HepG2 (cell line): ENCODE results near the gene FTL. TPM values are rescaled to one million over a fixed set of nuclear protein-coding genes. Genes with fewer than 3 reads are reported as not detected.
A peak's percentile ranks its signal among the peaks of the same experiment; 100 is the strongest.

Experiments used
- AHR ChIP-seq: IDR thresholded peaks from 2 replicates; pipeline ENCODE4 v1.6.1; 2018; ENCODE audit warnings: missing genetic modification reagents, missing compliant biosample characterization
- ATF7-NPFF ChIP-seq: sonication (generic); formaldehyde crosslinking; IDR thresholded peaks from 2 replicates; pipeline ENCODE4 v1.8.1; 2023; ENCODE audit warnings: mild to moderate bottlenecking, low read depth, missing genetic modification reagents, moderate library complexity
- CEBPG ChIP-seq: IDR thresholded peaks from 2 replicates; pipeline ENCODE4 v1.6.1; 2016
- FLYWCH1 ChIP-seq: sonication (generic); formaldehyde crosslinking; IDR thresholded peaks from 2 replicates; pipeline ENCODE4 v1.8.1; 2023; ENCODE audit warnings: mild to moderate bottlenecking, missing genetic modification reagents
- HIVEP1 ChIP-seq: sonication (generic); formaldehyde crosslinking; IDR thresholded peaks from 2 replicates; pipeline ENCODE4 v1.4.0; 2020; ENCODE audit warnings: mild to moderate bottlenecking, missing genetic modification reagents
- IKZF1 ChIP-seq: fragments of 450-650 bp; IDR thresholded peaks from 2 replicates; pipeline ENCODE4 v1.7.1; 2016
- NBN ChIP-seq: fragments of 450-650 bp; conservative IDR thresholded peaks from 2 replicates; pipeline ENCODE4 v1.6.1; 2017
- NR1H2 ChIP-seq: sonication (generic); formaldehyde crosslinking; IDR thresholded peaks from 2 replicates; pipeline ENCODE4 v1.8.1; 2022; ENCODE audit warnings: low read depth, missing genetic modification reagents, borderline replicate concordance
- NR2C2 ChIP-seq: sonication (generic); formaldehyde crosslinking; IDR thresholded peaks from 2 replicates; pipeline ENCODE4 v1.4.0; 2020; ENCODE audit warnings: missing genetic modification reagents, mild to moderate bottlenecking, moderate library complexity, borderline replicate concordance
- PAX8 ChIP-seq: sonication (generic); formaldehyde crosslinking; IDR thresholded peaks from 2 replicates; pipeline ENCODE4 v1.8.0; 2022; ENCODE audit warnings: mild to moderate bottlenecking, missing genetic modification reagents, borderline replicate concordance
- POLR2AphosphoS5 ChIP-seq: IDR thresholded peaks from 2 replicates; pipeline ENCODE4 v1.6.1; 2012; ENCODE audit warnings: low read depth, low read length
- RFXANK ChIP-seq: IDR thresholded peaks from 2 replicates; pipeline ENCODE4 v1.6.1; 2016
- SP1 ChIP-seq, 2 experiments: fragments of 450-650 bp in 1 of 2; sonication (generic) in 1 of 2; formaldehyde crosslinking in 1 of 2; IDR thresholded peaks; 2 replicates each; pipeline versions ENCODE4 v1.4.0 to v1.6.1; 2016 to 2020; ENCODE audit warnings: missing genetic modification reagents in 1 of 2
- SP2 ChIP-seq: sonication (generic); formaldehyde crosslinking; IDR thresholded peaks from 2 replicates; pipeline ENCODE4 v1.5.1; 2020; ENCODE audit warnings: mild to moderate bottlenecking, missing genetic modification reagents
- SSRP1 ChIP-seq: IDR thresholded peaks from 2 replicates; pipeline ENCODE4 v1.6.1; 2016; ENCODE audit warnings: control low read depth
- YEATS4 ChIP-seq: sonication (generic); formaldehyde crosslinking; IDR thresholded peaks from 2 replicates; pipeline ENCODE4 v1.4.0; 2020; ENCODE audit warnings: missing genetic modification reagents, borderline replicate concordance
- ZNF143 ChIP-seq: sonication (generic); formaldehyde crosslinking; IDR thresholded peaks from 2 replicates; pipeline ENCODE4 v1.4.0; 2020; ENCODE audit warnings: missing genetic modification reagents
- ZNF232 ChIP-seq: sonication (generic); formaldehyde crosslinking; IDR thresholded peaks from 2 replicates; pipeline ENCODE4 v1.4.0; 2020; ENCODE audit warnings: missing genetic modification reagents, borderline replicate concordance
- ZNF34 ChIP-seq: sonication (generic); formaldehyde crosslinking; IDR thresholded peaks from 2 replicates; pipeline ENCODE4 v1.4.0; 2020; ENCODE audit warnings: mild to moderate bottlenecking, missing genetic modification reagents, borderline replicate concordance
- ZNF557 ChIP-seq: sonication (generic); formaldehyde crosslinking; IDR thresholded peaks from 2 replicates; pipeline ENCODE4 v1.4.0; 2020; ENCODE audit warnings: missing genetic modification reagents
- ZNF563 ChIP-seq: sonication (generic); formaldehyde crosslinking; IDR thresholded peaks from 2 replicates; pipeline ENCODE4 v1.8.0; 2022; ENCODE audit warnings: mild to moderate bottlenecking, moderate library complexity, missing genetic modification reagents
- ZNF605 ChIP-seq: sonication (generic); formaldehyde crosslinking; IDR thresholded peaks from 2 replicates; pipeline ENCODE4 v1.8.0; 2022; ENCODE audit warnings: mild to moderate bottlenecking, missing genetic modification reagents
- ZNF674 ChIP-seq: sonication (generic); formaldehyde crosslinking; IDR thresholded peaks from 2 replicates; pipeline ENCODE4 v1.5.0; 2020; ENCODE audit warnings: low read depth, mild to moderate bottlenecking, missing genetic modification reagents
- ZNF709 ChIP-seq: sonication (generic); formaldehyde crosslinking; IDR thresholded peaks from 2 replicates; pipeline ENCODE4 v1.5.0; 2020; ENCODE audit warnings: mild to moderate bottlenecking, missing genetic modification reagents
- ZSCAN9 ChIP-seq: IDR thresholded peaks from 2 replicates; pipeline ENCODE4 v1.6.1; 2016; ENCODE audit warnings: borderline replicate concordance
- polyA plus RNA-seq, 8 experiments: library from polyadenylated mRNA; depleted of rRNA in 3 of 8; stranded (reverse) in 7 of 8; unstranded in 1 of 8; fragments of >200 nt; fragmentation: Illumina TruSeq in 4 of 8; extraction: Trizol in 4 of 8; gene quantifications; 2 replicates each; pipeline versions ENCODE4 v1.2.1 to v1.2.3, GENCODE V29; 2011 to 2016; ENCODE audit warnings: low read depth in 4 of 8, missing spikeins in 1 of 8, mixed read lengths in 1 of 8; ENCODE audit not compliant: insufficient read depth in 1 of 8
- total RNA-seq, 5 experiments: library from RNA; depleted of rRNA; stranded (reverse); fragments of >200 nt; fragmentation: Illumina TruSeq; extraction: Trizol; gene quantifications; 2 replicates each; pipeline ENCODE4 v1.2.3, GENCODE V29; 2016; ENCODE audit warnings: low read depth in 1 of 5
- TF ChIP-seq, protein P1 (sequence below): sonication (generic); formaldehyde crosslinking; IDR thresholded peaks from 2 replicates; pipeline ENCODE4 v1.4.0; 2020; ENCODE audit warnings: missing genetic modification reagents, borderline replicate concordance
- TF ChIP-seq, protein P2 (sequence below): sonication (generic); formaldehyde crosslinking; IDR thresholded peaks from 2 replicates; pipeline ENCODE4 v1.4.0; 2020; ENCODE audit warnings: missing genetic modification reagents
- TF ChIP-seq, protein P3 (sequence below): sonication (generic); formaldehyde crosslinking; IDR thresholded peaks from 2 replicates; pipeline ENCODE4 v1.4.0; 2020; ENCODE audit warnings: low read depth, mild to moderate bottlenecking, missing genetic modification reagents

FTL gene
- total and polyA plus RNA-seq, 2 of the 13 experiments (the other 11 are each of a cell fraction or from before 2014, with no cell fraction given), result 2,721 to 8,800 TPM

DNA sequence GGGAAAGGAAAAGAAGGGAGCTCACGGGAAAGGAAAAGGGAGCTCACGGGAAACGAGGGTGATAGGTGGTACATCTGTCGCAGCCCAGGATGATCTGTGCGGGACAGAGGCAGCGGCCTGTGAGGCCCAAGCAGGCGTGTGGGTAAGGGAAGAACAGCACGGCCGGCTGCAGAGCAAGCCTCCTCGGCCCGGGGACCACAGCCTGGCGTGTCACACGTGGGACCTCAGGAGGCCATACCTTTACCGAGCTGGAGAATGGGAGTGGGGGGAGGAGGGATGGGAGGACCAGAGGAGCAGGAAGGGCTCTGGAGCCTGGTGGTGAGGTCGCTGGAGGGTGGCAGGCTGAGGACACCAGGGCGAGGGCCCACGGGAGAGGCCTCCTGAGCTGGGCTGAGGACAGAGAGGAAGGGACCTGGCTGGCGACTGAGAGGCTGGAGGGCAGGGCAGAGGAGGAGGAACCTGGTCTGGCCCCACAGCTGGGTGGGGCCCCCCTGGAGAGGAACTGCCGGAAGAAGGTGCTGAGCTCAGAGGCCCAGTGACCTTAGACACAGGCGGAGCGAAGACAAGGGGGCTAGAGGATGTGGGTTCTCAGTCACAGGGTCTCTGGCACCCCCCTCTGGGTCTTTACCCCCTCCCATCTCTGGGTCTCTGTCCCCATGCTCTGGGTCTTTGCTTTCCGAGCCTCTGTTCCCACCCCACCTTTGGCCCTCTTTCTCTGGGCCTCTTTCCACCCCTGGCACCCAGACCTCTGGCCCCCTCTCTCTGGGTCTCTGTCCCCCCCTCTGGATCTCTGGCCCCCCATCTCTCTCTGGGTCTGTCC, 2.9 kb upstream of the FTL start (continued):
- TF ChIP-seq PAX8 (CRISPR knock-in tag) (no peak), ZNF605 (peak; percentile 91; the same call in 1 of the 2 replicates), SP2 (CRISPR knock-in tag) (peak; percentile 48; the same call in 1 of the 2 replicates), YEATS4 (CRISPR knock-in tag) (peak; percentile 75; the same call in 1 of the 2 replicates), ZNF709 (CRISPR knock-in tag) (peak; percentile 53; the same call in 1 of the 2 replicates), ATF7-NPFF (CRISPR knock-in tag) (peak; percentile 80), ZNF674 (CRISPR knock-in tag) (no peak), NBN (no peak), NR1H2 (CRISPR knock-in tag) (peak; percentile 48; the same call in 1 of the 2 replicates), SP1 (IDR thresholded peaks at IDR 0.05) (no peak), SP1 (CRISPR knock-in tag; IDR thresholded peaks at IDR 0.05) (peak; percentile 37; the same call in 1 of the 2 replicates), ZNF557 (CRISPR knock-in tag) (peak; percentile 88), FLYWCH1 (CRISPR knock-in tag) (0 out of 2 replicates have a peak, but pooled peaks have one; percentile 21), IKZF1 (no peak), POLR2AphosphoS5 (peak; percentile 88), ZNF143 (CRISPR knock-in tag) (peak; percentile 42; the same call in 1 of the 2 replicates), AHR (CRISPR knock-in tag) (peak; percentile 70), HIVEP1 (CRISPR knock-in tag) (0 out of 2 replicates have a peak, but pooled peaks have one; percentile 30), RFXANK (no peak), ZNF232 (CRISPR knock-in tag) (no peak), NR2C2 (CRISPR knock-in tag) (peak; percentile 38), ZNF34 (CRISPR knock-in tag) (peak; percentile 36; the same call in 1 of the 2 replicates), ZSCAN9 (CRISPR knock-in tag) (peak; percentile 75), CEBPG (CRISPR knock-in tag) (no peak; the same call in 1 of the 2 replicates), ZNF563 (peak; percentile 68; the same call in 1 of the 2 replicates), SSRP1 (CRISPR knock-in tag) (peak; percentile 96)
- TF ChIP-seq, protein P1, sequence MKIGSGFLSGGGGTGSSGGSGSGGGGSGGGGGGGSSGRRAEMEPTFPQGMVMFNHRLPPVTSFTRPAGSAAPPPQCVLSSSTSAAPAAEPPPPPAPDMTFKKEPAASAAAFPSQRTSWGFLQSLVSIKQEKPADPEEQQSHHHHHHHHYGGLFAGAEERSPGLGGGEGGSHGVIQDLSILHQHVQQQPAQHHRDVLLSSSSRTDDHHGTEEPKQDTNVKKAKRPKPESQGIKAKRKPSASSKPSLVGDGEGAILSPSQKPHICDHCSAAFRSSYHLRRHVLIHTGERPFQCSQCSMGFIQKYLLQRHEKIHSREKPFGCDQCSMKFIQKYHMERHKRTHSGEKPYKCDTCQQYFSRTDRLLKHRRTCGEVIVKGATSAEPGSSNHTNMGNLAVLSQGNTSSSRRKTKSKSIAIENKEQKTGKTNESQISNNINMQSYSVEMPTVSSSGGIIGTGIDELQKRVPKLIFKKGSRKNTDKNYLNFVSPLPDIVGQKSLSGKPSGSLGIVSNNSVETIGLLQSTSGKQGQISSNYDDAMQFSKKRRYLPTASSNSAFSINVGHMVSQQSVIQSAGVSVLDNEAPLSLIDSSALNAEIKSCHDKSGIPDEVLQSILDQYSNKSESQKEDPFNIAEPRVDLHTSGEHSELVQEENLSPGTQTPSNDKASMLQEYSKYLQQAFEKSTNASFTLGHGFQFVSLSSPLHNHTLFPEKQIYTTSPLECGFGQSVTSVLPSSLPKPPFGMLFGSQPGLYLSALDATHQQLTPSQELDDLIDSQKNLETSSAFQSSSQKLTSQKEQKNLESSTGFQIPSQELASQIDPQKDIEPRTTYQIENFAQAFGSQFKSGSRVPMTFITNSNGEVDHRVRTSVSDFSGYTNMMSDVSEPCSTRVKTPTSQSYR (CRISPR knock-in tag), result peak; percentile 30; the same call in 1 of the 2 replicates
- TF ChIP-seq, protein P2, sequence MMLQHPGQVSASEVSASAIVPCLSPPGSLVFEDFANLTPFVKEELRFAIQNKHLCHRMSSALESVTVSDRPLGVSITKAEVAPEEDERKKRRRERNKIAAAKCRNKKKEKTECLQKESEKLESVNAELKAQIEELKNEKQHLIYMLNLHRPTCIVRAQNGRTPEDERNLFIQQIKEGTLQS (CRISPR knock-in tag), result peak; percentile 33; the same call in 1 of the 2 replicates
- TF ChIP-seq, protein P3, sequence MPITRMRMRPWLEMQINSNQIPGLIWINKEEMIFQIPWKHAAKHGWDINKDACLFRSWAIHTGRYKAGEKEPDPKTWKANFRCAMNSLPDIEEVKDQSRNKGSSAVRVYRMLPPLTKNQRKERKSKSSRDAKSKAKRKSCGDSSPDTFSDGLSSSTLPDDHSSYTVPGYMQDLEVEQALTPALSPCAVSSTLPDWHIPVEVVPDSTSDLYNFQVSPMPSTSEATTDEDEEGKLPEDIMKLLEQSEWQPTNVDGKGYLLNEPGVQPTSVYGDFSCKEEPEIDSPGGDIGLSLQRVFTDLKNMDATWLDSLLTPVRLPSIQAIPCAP (CRISPR knock-in tag), result no peak
